Measurements from ENCODE around the gene N4BP2.
A peak's percentile ranks its signal among the peaks of the same experiment; 100 is the strongest.

N4BP2 gene

GRCh38 chr4:40199179-40199670 is 142.6 kb downstream of the N4BP2 start:
- no peak for DNase-seq (ENCODE audit: low read depth)
- no peak overlapping the region for H3K4me3 ChIP-seq (ENCODE audit: low read depth, low read length)
- TF ChIP-seq, protein P1, sequence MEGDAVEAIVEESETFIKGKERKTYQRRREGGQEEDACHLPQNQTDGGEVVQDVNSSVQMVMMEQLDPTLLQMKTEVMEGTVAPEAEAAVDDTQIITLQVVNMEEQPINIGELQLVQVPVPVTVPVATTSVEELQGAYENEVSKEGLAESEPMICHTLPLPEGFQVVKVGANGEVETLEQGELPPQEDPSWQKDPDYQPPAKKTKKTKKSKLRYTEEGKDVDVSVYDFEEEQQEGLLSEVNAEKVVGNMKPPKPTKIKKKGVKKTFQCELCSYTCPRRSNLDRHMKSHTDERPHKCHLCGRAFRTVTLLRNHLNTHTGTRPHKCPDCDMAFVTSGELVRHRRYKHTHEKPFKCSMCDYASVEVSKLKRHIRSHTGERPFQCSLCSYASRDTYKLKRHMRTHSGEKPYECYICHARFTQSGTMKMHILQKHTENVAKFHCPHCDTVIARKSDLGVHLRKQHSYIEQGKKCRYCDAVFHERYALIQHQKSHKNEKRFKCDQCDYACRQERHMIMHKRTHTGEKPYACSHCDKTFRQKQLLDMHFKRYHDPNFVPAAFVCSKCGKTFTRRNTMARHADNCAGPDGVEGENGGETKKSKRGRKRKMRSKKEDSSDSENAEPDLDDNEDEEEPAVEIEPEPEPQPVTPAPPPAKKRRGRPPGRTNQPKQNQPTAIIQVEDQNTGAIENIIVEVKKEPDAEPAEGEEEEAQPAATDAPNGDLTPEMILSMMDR (IDR thresholded peaks at IDR 0.05; ENCODE audit: control insufficient read depth, extremely low read depth, insufficient read depth), result no peak

- TF ChIP-seq, protein P1 (IDR thresholded peaks at IDR 0.05; ENCODE audit: control insufficient read depth, extremely low read depth, insufficient read depth), result no peak
- H3K4me3 ChIP-seq (ENCODE audit: low read depth, low read length), result no peak overlapping the region
- no peak for DNase-seq (ENCODE audit: low read depth)
These were observed 143.6 kb downstream of the N4BP2 start for GRCh38 chr4:40199999-40200874.

DNA sequence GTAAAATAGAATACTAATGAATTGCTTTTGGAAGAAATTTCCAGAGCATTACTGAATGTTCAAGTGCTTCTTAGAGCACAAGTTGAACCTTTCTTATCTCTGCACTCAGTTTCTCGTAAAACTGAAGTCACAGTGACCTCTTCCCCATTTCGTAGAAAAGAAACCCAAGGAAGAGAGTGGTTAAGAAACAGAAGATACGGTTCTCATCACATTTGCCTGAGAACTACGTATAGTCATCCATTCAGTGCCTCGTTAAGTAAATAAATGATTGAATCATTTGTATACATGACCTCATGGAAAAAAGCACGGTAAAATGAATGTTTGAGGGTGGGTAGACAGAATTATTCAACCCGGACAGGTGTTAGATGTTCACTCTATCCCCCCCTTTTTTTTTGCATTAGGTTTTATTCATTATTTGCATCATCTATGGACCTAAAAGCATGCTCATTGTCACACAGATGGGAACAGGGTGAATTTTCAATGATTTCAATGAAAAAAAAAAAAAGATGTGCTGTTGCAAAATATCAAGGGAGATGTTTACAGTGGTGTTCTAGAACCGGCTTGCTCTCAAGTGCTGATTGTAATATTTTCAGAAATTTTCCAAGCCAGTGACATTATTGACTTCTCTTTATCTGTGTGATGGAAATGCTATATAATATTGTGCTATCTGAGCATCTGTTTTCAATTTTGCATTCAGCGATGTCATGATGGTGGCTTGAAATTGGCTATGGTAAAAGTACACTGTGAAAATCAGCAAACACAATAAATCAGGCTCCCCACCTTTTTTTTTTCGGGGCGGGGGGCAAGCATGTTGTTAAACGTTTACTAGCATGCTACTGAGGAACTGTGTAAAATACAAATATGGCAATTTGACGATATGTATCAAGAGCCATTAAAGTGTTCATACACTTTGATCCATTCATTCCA is 144.5 kb downstream of the N4BP2 start:
- TF ChIP-seq, protein P1 (IDR thresholded peaks at IDR 0.05; ENCODE audit: control insufficient read depth, extremely low read depth, insufficient read depth), result no peak
- peak; percentile 4 for DNase-seq (ENCODE audit: low read depth)
- no peak overlapping the region for H3K4me3 ChIP-seq (ENCODE audit: low read depth, low read length)

DNA sequence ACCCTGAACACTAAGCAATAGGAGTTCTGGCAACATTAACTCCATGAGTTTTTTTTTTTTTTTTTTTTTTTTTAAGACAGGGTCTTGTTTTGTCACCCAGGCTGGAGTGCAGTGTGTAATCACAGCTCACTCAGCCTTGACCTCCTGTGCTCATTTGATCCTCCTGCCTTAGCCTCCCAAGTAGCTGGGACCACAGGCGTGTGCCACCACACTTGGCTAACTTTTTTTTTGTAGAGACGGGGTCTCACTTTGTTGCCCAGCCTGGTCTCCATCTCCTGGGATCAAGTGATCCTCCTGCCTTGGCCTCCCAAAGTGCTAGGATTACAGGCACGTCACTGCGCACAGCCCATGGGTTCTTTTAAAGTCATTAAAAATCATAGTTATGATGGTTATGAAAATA is 145.2 kb downstream of the N4BP2 start:
- TF ChIP-seq, protein P1 (IDR thresholded peaks at IDR 0.05; ENCODE audit: control insufficient read depth, extremely low read depth, insufficient read depth), result no peak
- no peak for DNase-seq (ENCODE audit: low read depth)
- no peak overlapping the region for H3K4me3 ChIP-seq (ENCODE audit: low read depth, low read length)

DNA sequence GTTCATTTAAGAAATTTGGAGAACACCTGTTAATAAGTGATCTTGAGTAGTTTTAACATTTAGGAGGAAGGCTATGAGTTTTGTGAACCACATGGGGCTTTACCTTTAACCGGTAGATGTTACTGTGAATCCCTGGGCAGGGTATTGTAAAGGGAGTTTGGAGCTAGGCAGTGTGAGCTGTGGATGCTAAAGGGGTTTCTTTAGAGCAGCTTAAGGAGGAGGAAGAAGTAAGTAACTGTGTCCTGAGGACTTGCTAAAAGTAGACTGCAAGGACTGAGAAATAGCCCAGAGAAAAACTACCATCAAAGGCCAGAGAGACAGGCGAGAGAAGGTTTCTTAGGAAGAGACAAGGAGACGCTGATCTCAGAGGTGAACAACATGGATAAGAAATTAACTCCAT is 145.8 kb downstream of the N4BP2 start:
- no peak for DNase-seq (ENCODE audit: low read depth)
- no peak overlapping the region for H3K4me3 ChIP-seq (ENCODE audit: low read depth, low read length)
- TF ChIP-seq, protein P1 (IDR thresholded peaks at IDR 0.05; ENCODE audit: control insufficient read depth, extremely low read depth, insufficient read depth), result no peak

DNA sequence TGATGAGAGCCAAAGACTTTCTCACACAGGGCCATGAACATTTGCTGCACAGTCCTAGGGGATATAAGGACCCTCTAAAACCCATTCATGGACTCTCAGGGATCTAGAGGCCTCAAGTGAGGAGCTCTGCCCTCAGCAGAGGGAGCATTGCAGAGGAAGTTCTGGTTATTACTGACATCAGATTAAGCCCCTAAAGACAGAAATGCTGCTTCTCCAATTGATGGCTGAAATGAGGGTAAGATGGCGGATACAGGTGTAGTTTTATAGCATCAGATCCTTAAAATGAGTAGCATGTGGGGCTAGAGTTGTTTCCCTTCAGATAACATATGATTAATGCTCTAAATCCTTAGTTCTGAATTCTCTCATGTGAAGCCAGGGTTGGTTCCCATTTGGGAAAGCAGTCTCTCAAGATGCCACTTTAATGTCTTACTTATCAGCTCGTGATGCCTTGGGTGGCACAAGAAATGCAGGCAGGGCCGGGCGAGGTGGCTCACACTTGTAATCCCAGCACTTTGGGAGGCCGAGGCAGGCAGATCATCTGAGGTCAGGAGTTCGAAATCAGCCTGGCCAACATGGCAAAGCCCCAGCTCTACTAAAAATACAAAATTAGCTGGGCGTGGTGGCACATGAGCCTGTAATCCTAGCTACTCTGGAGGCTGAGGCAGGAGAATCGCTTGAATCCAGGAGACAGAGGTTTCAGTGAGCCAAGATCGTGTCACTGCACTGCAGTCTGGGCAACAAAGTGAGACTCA is 148.0 kb downstream of the N4BP2 start:
- no peak for DNase-seq (ENCODE audit: low read depth)
- H3K4me3 ChIP-seq (ENCODE audit: low read depth, low read length), result no peak overlapping the region
- TF ChIP-seq, protein P1 (IDR thresholded peaks at IDR 0.05; ENCODE audit: control insufficient read depth, extremely low read depth, insufficient read depth), result no peak

All from LNCaP clone FGC (cell line).